Measurements from ENCODE around the gene OXER1.

OXER1 gene

GRCh38 chr2:42794271-42795046 is 30.5 kb upstream of the OXER1 start:
- no peak for DNase-seq (ENCODE audit: insufficient read length, low spot score)
- FAIRE-seq, result peak; percentile 37

- DNase-seq (ENCODE audit: insufficient read length, low spot score) (no peak), FAIRE-seq (no peak)
Measured at GRCh38 chr2:42793334-42794270, 29.7 kb upstream of the OXER1 start.

- FAIRE-seq, result no peak
- no peak for DNase-seq (ENCODE audit: insufficient read length, low spot score)
Measured at GRCh38 chr2:42792583-42793333, 28.8 kb upstream of the OXER1 start, which contains the start of gene HAAO. TSS of gene HAAO (minus strand) at chr2:42792583. CDS start at chr2:42792536, 47 bp downstream.

GRCh38 chr2:42792087-42792582 is 28.2 kb upstream of the OXER1 start:
- FAIRE-seq (peak; percentile 80), DNase-seq (ENCODE audit: insufficient read length, low spot score) (no peak)

- DNase-seq (ENCODE audit: insufficient read length, low spot score) (no peak), FAIRE-seq (no peak)
Measured at GRCh38 chr2:42791606-42792005, 27.7 kb upstream of the OXER1 start.

- DNase-seq (ENCODE audit: insufficient read length, low spot score), result no peak
- FAIRE-seq, result no peak
Measured at GRCh38 chr2:42789751-42790150, 25.8 kb upstream of the OXER1 start.

- DNase-seq (ENCODE audit: insufficient read length, low spot score), result no peak
- FAIRE-seq, result peak; percentile 23
Measured at GRCh38 chr2:42788882-42789281, 24.9 kb upstream of the OXER1 start.

GRCh38 chr2:42788478-42788793 is 24.5 kb upstream of the OXER1 start:
- FAIRE-seq, result no peak
- DNase-seq (ENCODE audit: insufficient read length, low spot score), result no peak

GRCh38 chr2:42787788-42788477 is 24.0 kb upstream of the OXER1 start:
- FAIRE-seq, result no peak
- no peak for DNase-seq (ENCODE audit: insufficient read length, low spot score)

- FAIRE-seq, result no peak
- no peak for DNase-seq (ENCODE audit: insufficient read length, low spot score)
Measured at GRCh38 chr2:42787424-42787787, 23.5 kb upstream of the OXER1 start.

GRCh38 chr2:42786561-42787345 is 22.8 kb upstream of the OXER1 start:
- FAIRE-seq, result no peak
- DNase-seq (ENCODE audit: insufficient read length, low spot score), result no peak

GRCh38 chr2:42784204-42784880 is 20.4 kb upstream of the OXER1 start:
- no peak for FAIRE-seq

GRCh38 chr2:42783511-42783910 is 19.6 kb upstream of the OXER1 start:
- FAIRE-seq (no peak), DNase-seq (ENCODE audit: insufficient read length, low spot score) (no peak)

More at GRCh38 chr2:42784204-42784880, 20.4 kb upstream of the OXER1 start:
- DNase-seq (ENCODE audit: insufficient read length, low spot score), result no peak

- FAIRE-seq (no peak), DNase-seq (ENCODE audit: insufficient read length, low spot score) (no peak)
Measured at GRCh38 chr2:42781181-42781580, 17.2 kb upstream of the OXER1 start.

- FAIRE-seq, result no peak
- no peak for DNase-seq (ENCODE audit: insufficient read length, low spot score)
Measured at GRCh38 chr2:42777883-42778805, 14.2 kb upstream of the OXER1 start.

GRCh38 chr2:42775810-42776209 is 11.9 kb upstream of the OXER1 start:
- FAIRE-seq, result no peak

GRCh38 chr2:42775186-42775585 is 11.3 kb upstream of the OXER1 start:
- DNase-seq (ENCODE audit: insufficient read length, low spot score) (no peak), FAIRE-seq (peak; percentile 64)

More at GRCh38 chr2:42775810-42776209, 11.9 kb upstream of the OXER1 start:
- DNase-seq (ENCODE audit: insufficient read length, low spot score), result no peak

Data from GM19239 (cell line).